Ishikawa (cell line): Measurements from ENCODE around the gene PRDM16.

ENCODE experiments used
- CEBPB ChIP-seq: IDR thresholded peaks from 2 replicates; pipeline ENCODE4 v1.6.1; 2012
- CREB1 ChIP-seq: IDR thresholded peaks from 2 replicates; pipeline ENCODE4 v1.6.1; 2012; ENCODE audit warnings: low read depth
- EGR1 ChIP-seq: IDR thresholded peaks from 2 replicates; pipeline ENCODE4 v1.6.1; 2012
- EP300 ChIP-seq: IDR thresholded peaks from 2 replicates; pipeline ENCODE4 v1.6.1; 2012; ENCODE audit warnings: borderline replicate concordance
- FOXM1 ChIP-seq: IDR thresholded peaks from 2 replicates; pipeline ENCODE4 v1.6.1; 2012; ENCODE audit warnings: low read depth, borderline replicate concordance
- NFIC ChIP-seq: IDR thresholded peaks from 2 replicates; pipeline ENCODE4 v1.6.1; 2012
- RAD21 ChIP-seq: IDR thresholded peaks from 2 replicates; pipeline ENCODE4 v1.6.1; 2012; ENCODE audit warnings: low read depth
- TAF1 ChIP-seq: IDR thresholded peaks from 2 replicates; pipeline ENCODE4 v1.6.1; 2012; ENCODE audit warnings: low read depth, mild to moderate bottlenecking
- TCF12 ChIP-seq: IDR thresholded peaks from 2 replicates; pipeline ENCODE4 v1.6.1; 2012; ENCODE audit warnings: low read depth
- TEAD4 ChIP-seq: IDR thresholded peaks from 2 replicates; pipeline ENCODE4 v1.6.1; 2012
- YY1 ChIP-seq: IDR thresholded peaks from 2 replicates; pipeline ENCODE4 v1.6.1; 2012; ENCODE audit warnings: low read depth
- ZBTB7A ChIP-seq: IDR thresholded peaks from 2 replicates; pipeline ENCODE4 v1.6.1; 2012; ENCODE audit warnings: low read depth
- TF ChIP-seq, protein P1 (sequence below): IDR thresholded peaks from 2 replicates; pipeline ENCODE4 v1.6.1; 2012; ENCODE audit warnings: low read depth, mild to moderate bottlenecking
- TF ChIP-seq, protein P2 (sequence below): IDR thresholded peaks from 2 replicates; pipeline ENCODE4 v1.6.1; 2012
- TF ChIP-seq, protein P3 (sequence below): IDR thresholded peaks from 2 replicates; pipeline ENCODE4 v1.6.1; 2012

The PRDM16 gene

DNA sequence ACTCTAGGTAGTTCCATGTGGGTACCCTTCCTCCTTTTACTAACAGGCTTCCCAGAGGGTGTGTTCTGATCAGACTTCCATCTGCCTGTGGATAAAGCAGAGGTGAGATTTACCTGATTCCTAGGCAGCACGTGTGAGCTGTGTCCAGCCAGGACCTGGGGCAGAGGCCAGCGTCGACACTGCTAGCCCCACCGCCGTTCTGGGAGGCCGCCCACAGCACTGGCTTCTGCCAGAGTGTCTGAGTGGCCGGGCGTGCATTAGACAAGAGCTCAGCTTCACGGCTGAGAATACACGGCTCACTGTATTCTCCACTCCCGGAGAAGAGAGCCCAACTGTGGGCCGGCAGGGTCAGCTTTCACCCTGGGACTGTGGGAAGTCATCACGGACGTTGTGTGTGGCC lies 82.5 kb downstream of the PRDM16 start:
- no peak for TF ChIP-seq YY1

DNA sequence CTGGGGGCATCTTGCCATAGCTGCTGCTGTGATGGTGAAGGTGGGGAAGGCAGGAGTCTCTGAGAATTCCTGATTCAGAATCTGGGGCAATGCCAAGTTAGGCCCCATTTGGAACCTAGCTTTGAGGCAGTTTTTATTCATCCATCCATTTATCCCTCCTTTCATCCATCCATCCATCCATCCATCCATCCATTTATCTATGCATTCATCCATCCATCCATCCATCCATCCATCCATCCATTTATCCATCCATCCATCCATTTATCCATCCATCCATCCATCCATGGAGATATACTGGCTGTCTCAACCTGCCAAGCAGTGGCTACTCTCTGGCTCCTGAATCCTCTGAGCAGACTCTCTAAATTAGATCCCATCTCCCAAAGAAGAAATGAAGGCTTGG lies 83.1 kb downstream of the PRDM16 start:
- no peak for TF ChIP-seq CEBPB
- no peak for TF ChIP-seq NFIC

DNA sequence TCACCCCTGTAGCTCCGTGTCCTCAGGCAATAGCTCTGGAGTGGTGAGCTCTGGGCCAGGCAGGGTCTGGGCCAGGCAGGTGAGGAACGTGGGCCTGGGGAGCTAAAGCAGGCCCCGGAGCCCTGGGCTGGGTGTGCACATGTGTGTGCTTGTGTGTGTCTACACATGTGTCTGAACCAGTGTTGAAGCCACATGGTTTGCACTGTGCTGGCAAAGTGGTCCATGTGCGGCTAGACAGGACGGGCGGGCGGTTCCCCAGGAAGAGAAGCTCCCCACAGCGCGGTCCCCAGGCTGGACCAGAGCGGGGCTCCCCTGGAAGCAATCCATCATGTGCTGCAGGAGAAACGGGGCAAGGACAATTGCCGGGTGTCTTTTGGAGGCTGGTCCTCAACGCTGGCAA lies 84.2 kb downstream of the PRDM16 start:
- TF ChIP-seq EP300 (no peak), EGR1 (no peak), FOXM1 (no peak), TAF1 (no peak), CREB1 (no peak), CEBPB (no peak), TEAD4 (no peak), YY1 (no peak), ZBTB7A (no peak), NFIC (no peak), RAD21 (no peak), TCF12 (no peak)
- TF ChIP-seq, protein P1, sequence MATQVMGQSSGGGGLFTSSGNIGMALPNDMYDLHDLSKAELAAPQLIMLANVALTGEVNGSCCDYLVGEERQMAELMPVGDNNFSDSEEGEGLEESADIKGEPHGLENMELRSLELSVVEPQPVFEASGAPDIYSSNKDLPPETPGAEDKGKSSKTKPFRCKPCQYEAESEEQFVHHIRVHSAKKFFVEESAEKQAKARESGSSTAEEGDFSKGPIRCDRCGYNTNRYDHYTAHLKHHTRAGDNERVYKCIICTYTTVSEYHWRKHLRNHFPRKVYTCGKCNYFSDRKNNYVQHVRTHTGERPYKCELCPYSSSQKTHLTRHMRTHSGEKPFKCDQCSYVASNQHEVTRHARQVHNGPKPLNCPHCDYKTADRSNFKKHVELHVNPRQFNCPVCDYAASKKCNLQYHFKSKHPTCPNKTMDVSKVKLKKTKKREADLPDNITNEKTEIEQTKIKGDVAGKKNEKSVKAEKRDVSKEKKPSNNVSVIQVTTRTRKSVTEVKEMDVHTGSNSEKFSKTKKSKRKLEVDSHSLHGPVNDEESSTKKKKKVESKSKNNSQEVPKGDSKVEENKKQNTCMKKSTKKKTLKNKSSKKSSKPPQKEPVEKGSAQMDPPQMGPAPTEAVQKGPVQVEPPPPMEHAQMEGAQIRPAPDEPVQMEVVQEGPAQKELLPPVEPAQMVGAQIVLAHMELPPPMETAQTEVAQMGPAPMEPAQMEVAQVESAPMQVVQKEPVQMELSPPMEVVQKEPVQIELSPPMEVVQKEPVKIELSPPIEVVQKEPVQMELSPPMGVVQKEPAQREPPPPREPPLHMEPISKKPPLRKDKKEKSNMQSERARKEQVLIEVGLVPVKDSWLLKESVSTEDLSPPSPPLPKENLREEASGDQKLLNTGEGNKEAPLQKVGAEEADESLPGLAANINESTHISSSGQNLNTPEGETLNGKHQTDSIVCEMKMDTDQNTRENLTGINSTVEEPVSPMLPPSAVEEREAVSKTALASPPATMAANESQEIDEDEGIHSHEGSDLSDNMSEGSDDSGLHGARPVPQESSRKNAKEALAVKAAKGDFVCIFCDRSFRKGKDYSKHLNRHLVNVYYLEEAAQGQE, result no peak
- TF ChIP-seq, protein P2, sequence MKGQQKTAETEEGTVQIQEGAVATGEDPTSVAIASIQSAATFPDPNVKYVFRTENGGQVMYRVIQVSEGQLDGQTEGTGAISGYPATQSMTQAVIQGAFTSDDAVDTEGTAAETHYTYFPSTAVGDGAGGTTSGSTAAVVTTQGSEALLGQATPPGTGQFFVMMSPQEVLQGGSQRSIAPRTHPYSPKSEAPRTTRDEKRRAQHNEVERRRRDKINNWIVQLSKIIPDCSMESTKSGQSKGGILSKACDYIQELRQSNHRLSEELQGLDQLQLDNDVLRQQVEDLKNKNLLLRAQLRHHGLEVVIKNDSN, result no peak
- TF ChIP-seq, protein P3, sequence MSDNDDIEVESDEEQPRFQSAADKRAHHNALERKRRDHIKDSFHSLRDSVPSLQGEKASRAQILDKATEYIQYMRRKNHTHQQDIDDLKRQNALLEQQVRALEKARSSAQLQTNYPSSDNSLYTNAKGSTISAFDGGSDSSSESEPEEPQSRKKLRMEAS, result no peak

DNA sequence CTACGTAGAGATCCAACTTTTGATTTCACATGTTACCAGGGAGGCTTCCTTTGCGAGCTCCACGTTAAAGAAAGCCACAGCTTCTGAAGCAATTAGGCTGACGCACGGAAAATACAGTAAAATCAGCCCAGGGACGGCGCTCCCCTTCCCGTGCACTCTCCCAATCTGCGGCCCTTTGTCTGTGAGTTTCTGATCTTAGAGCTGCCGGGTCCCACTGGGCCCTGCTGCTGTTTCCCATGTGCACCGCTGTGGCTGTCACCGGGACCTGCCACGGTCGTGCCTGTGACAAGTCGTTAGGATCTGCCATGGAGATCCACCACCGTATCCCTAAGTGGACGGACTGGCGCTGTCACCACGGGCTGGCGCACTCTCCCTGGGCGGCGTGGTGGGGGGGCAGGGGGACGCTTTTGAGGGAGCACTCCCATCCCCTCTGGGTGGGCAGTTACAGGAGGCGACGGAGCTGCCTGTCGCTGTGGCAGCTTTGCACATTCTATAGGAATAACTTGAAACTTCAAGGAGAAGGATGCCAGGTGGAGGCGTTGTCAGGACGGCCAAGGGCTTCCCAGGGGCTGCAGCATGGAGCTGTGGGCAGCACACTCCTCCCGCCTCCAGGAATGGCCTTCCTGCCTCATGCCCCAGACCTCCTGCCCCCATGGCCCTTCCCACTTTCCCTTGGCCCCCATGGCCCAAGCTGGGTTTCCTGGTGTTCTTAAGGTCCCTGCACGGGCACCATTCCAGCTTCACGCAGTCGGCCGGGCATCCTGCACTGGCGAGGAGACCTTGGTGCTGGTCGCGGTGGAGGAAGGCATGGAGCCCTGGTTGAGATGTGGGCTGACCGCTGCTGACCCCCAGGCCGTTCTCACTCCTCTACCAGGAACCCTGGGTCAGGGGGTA lies 85.1 kb downstream of the PRDM16 start:
- TF ChIP-seq FOXM1 (no peak), EGR1 (no peak), CREB1 (no peak), CEBPB (no peak), TCF12 (no peak), EP300 (no peak), ZBTB7A (no peak), TEAD4 (no peak), YY1 (no peak), RAD21 (no peak), NFIC (no peak), TAF1 (no peak)
- TF ChIP-seq, protein P3, result no peak
- TF ChIP-seq, protein P2, result no peak
- TF ChIP-seq, protein P1, result no peak

DNA sequence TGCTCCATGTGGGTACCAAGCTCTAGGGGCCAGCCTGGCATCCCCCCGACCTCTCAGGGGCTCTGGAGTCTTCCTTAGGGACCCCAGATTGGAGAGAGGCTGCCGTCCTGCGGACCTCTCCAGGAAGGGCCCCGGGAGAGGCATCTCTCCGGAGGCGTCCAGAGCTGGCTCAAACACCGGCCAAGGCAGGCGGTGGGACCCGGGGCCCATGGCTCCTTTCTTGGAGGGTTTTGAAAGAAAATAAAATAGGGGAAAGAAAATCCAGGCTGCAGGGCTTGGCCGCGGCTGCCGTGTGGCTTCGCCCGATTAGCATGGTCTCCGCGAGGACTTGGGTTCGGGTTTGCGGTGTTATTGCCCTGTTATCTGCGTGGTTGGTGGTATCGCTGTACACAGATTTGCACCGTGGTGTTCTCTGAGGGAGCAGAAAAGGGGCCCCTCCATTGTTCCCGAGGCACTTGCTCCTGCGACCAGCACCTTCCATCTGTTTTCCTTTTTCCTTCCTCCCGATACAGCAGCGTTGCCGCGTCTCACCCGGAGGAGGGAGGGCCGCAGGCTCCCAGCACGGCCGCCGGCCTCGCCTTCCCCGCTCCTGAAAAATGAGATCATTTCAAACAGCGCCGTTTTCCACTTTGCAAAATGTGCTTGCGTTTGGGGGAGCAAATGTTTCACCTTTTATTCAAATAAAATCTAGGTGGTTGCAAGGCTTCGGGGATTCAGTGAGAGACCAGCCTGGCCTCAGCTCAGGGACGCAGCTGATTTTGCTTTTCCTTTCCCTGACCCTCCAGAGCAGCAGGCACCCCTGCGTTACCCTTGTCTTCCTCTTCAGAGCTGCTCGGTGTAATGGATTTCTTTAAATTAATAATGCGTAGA lies 86.3 kb downstream of the PRDM16 start:
- TF ChIP-seq RAD21, result no peak
- TF ChIP-seq ZBTB7A, result no peak
- TF ChIP-seq, protein P3, result no peak
- TF ChIP-seq NFIC, result no peak
- no peak for TF ChIP-seq EGR1
- TF ChIP-seq TEAD4, result no peak
- TF ChIP-seq YY1, result no peak
- TF ChIP-seq TAF1, result no peak
- TF ChIP-seq EP300, result no peak
- no peak for TF ChIP-seq CEBPB
- TF ChIP-seq FOXM1, result no peak
- TF ChIP-seq, protein P1, result no peak
- no peak for TF ChIP-seq TCF12
- TF ChIP-seq, protein P2, result no peak
- TF ChIP-seq CREB1, result no peak
